Inferior parietal cortex (tissue), 1 donor: ENCODE results near the gene RPS21.

Source experiments
- DNase-seq: peaks from one replicate; pipeline ENCODE4 v3.0.0-alpha.2; 2016; ENCODE audit errors: extremely low spot score

Gene RPS21

DNA sequence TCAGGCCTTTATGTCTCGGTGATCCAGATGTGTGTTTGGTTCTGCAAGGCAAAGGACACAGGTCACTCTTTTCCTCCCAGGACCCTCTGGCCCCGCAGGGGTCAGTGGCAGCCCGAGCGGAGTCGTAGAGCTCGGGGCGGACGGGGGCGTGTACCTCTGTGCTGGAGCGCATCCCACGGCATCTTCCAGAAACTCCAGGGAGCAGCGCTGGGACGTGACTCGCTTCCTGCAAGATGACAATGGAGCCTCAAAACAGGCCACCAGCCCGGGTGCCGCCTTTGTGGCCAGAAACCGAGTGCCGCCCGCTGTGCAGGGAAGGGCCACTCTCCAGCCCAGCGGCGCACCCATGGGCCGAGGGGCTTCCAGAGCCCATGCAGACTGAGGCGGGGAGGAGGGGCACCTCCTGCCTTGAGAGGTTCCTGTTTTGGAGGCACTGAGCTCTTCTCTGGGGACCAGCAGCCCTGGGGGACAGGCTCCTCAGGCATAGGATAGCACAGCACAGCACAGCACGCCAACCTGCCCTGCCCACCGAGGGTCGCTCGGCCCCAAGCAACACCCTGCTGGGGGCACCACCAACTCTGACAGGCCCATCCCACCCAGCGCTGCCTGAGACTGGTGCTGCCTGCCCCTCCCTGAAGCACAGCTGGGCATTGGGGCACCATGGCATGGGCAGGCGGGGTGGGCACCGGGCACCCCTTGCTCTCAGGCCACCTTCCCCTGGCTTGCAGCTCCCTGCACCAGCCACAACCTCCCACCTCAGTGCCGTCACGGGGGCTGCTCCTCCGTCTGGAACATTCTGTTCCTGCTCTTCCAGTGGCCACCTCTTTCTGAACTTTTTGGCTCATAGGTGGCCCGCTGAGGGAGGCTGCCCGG, 9.7 kb downstream of the RPS21 start:
- no peak for DNase-seq

GRCh38 chr20:62398120-62398821, 11.4 kb downstream of the RPS21 start:
- no peak for DNase-seq

- no peak for DNase-seq
Observed at GRCh38 chr20:62400021-62400420, 13.1 kb downstream of the RPS21 start.

GRCh38 chr20:62400541-62400940, 13.6 kb downstream of the RPS21 start:
- DNase-seq, result no peak

GRCh38 chr20:62401331-62401779, 14.5 kb downstream of the RPS21 start:
- DNase-seq, result no peak

DNA sequence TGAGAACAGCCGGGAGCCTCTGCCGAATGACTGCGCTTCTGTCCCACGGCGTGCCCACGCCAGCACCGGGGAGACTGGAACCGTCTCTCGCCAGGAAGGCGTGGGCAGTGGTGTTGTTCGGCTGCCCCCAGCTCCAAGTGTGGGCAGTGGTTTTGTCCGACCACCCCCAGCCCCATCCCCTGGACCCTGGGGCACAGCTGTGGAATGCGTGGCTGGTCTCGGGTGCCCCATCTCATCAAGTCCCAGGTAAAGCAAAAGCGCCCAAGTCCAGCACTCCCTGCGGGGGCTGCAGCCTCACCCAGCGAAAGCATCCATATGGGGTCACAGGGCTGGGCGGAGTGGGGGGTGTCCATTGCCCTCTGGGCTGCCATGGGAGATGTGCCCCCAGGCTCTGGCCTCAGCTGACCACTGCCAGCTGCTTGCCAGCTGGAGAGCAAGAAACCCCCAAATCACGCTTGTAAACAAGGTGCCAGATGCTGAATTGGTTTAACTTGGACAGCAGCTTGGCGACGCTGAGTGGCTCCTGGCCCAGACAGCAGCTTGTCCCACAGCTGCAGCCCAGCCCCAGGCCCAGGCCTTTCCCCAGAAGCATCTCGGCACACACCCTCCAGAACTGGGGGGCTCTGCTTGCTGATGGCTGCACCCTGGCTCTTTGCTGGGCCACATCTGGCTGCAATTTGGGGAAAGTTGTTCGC, 15.7 kb downstream of the RPS21 start:
- DNase-seq, result no peak

GRCh38 chr20:62403331-62403730, 16.4 kb downstream of the RPS21 start:
- no peak for DNase-seq

GRCh38 chr20:62404112-62404665, 17.3 kb downstream of the RPS21 start:
- no peak for DNase-seq

- no peak for DNase-seq
Observed at GRCh38 chr20:62404761-62405107, 17.8 kb downstream of the RPS21 start.

DNA sequence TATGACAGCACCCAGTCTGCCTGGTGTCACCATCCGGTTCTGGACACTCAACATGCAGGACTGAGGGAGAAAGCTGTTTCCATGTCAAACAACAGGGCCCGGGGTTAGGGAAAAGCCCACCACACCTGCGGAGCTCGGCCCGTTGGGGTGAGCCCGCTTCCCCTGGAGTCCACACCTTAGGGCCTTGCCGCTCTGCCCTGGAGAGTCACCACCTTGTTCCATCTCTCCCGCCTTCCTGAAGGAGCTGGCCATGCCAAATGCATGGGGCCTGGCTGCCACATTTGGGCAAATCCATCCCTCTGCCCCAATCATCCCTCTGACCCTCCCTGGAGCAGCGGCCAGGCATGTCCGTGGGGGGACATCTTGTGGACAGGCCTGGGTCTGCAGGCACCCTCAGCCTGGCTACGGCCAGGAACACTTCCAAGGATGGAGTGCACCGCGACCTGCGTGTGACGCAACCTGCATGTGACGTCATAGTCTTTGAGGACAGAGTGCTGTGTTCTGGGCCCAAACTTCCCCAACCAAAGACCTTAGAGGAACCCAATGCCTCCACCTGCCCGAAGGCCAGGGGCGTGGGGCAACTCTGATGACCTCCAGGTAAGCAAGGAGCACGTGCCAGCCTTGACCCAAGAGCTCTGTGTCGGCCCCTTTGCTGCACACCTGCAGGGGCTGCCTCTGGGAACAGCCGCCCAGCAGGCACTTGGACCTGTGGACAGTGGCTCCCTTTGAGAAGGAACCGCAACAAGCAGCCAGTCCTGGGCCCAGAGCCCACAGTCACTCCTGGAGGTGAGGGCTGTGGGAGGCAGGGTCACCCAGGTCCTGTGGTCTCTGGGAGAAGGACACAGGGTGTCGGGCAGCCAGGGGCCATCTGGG, 18.4 kb downstream of the RPS21 start:
- no peak for DNase-seq

DNA sequence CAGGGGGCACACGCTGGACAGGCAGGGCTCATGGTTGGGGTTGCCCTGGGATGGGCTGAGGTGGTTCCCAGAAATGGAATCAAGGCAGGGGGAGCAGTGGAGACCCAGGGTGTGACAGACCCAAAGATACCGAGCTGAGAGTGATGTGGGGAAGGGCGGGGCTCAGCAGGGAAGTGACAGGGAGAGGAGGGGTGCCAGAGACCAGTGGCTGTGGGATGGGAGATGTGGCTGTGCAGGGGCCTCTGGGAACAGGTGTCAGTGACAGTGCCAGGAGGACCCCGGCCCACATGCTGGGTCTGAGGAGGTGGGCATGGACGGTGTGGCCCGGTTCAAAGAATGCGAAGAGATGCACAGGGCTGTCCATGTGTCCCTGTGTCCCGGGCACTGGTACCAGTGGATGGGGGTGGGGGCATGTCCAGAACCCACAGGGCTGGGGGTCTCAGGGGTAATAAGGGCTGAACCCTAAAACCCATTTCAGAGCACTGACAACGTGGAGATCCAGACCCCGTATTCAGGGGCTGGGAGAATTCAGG, 19.1 kb downstream of the RPS21 start:
- DNase-seq, result no peak

DNA sequence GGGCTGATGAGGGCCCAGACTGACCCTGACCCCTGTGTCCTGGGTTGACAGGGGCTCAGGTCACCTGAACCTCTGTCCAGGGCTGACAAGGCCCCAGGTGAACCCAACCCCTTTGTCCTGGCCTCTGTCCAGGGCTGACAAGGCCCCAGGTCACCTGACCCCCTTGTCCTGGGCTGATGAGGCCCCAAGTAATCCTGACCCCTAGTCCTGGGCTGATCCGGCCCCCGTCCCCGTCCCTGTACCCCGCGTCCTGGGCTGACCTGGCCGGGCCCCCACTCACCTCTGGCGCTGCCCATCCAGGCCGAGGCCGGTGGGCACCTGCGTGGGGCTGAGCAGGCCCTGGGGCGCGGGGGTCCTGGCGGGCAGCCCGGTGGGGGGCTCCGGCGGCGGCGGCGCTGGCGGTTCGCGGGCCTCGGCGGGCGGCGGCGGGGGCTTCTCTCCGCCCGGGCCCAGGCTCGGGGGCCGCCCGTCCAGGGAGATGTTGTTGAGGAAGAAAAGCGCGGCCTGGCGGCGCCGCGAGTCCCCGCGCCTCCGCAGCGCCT, 19.8 kb downstream of the RPS21 start:
- DNase-seq, result no peak

DNA sequence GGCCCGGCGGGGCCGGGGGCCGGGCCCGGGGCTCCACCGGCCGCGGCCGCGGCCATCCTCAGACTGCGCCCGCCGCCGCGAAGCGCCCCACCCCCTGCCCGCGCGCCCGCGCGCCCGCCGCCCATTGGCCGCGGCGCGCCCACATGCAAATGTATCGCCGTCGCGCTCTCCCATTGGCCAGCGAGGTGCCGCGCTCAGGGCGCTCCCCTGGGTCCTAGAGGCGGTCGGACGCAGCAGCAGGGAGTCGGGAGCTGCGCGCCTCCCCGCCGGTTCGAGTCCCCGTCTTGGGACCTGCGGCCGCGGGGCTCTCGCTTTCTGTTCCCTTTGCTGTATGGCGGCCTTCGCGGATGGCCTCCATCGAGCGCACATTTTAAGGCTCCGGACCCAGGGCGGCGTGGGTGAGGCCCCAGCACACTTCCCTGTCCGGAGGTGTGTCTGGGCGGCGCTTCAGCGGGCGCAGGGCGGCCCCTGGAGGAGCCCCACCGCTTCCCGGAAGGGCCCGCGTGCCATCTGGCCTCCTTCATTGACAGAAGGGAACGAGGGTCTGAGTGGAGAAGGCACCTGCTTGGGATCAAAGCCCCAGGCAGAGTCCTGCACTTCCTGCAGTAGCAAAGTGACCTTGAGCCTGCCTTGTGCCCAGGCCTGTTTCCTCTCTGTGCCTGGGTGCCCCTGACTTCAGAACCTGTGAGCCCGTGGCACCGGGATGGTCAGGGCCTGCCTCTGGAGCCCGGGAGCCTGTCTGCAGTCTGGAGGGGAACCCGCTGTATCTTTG, 20.5 kb downstream of the RPS21 start, which contains the start of gene CABLES2:
TSS of gene CABLES2 (minus strand) at position 65 of the 772 bp plus-strand sequence. CDS start at position 56, 9 bp downstream.
- DNase-seq, result peak; percentile 91

GRCh38 chr20:62408055-62408454, 21.2 kb downstream of the RPS21 start:
- DNase-seq, result no peak

GRCh38 chr20:62408640-62409039, 21.7 kb downstream of the RPS21 start:
- no peak for DNase-seq

DNA sequence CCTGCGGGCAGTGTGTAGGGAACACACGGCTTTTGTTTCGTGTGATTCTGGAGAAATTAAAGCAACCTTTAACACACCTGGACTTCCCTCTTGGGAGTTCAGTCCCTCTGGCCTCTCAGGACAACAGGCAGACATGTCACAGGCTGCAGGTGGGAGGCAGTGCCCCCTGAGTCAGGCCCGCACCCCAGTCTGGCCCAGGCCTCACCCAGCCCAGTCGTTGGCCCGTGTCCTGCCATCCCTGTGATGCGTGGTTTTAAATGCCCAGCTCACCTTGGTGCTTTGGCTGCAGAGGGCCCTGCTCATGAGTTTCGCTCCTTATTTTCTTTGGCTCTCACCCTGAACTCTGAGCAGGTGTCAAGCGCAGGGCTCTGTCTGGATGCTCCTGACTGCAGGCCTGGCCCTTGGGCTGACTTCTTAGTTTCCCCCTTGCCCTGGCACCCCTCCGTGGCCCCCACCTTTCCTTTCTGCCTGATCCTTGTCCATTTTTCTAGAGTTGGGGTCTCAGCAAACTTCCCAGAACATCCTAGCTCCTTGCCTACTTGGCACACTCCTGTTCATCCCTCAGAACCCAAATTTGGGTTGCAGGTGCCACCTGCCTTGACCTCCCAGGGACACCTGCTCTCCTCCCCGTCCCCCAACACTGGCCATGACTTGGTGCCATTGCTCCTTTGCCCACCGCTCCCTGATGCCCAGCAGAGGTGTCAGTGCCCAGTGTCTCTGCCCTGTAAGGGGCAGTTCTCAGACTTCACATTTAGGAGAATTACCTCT, 22.4 kb downstream of the RPS21 start:
- DNase-seq, result no peak

- DNase-seq, result no peak
Observed at GRCh38 chr20:62409931-62410745, 23.2 kb downstream of the RPS21 start.
